ENCODE data around the gene SUSD3. TPM values are rescaled to one million over a fixed set of nuclear protein-coding genes. Genes with fewer than 3 reads are reported as not detected.

The SUSD3 gene
- total RNA-seq = 0.89 and 1.3 TPM in 2 replicates

DNA sequence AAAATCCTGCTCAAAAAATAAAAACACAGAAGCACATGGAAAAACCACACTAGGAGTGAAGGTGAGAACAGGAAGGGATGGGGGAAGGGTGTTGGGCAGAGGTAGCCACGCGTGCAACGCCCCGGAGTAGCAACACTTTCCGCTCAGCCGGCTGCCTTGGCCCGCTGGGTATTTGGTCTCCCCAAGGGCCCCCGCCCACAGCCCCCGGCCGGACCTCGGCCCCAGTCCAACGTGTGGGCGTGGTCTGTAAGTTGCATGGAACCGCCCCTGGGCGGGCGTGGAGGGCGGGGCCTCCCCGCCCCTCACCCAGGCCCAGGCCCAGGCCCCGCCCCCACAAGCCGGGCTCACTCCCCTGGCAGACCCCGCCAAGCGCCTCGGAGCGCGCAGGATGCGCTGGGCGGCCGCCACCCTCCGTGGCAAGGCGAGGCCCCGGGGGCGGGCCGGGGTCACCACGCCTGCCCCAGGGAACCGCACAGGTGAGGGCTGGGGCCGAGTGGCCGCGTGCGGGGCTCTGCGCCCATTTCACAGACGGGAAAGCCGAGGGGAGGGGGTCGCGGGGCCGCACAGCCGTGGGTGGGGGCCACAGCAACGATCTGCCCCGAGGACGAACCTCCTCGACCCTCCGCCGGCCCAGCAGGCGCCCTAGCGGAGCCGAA is at the start of gene SUSD3:
TSS of gene SUSD3 (plus strand) at position 347 of the 656 bp plus-strand sequence. CDS start at position 389, 42 bp downstream.
- Histone ChIP-seq H3K4me3 (ENCODE audit: low read depth, low read length) (peak within 1 kb of the TSS; percentile 15), H3K27me3 (ENCODE audit: control insufficient read depth, insufficient read depth, low read length) (peaks cover 7% of the 10 kb centered on the region), H3K36me3 (ENCODE audit: control insufficient read depth, insufficient read depth, low read length) (no peaks in the 10 kb centered on the region)
- TF ChIP-seq CTCF (IDR thresholded peaks at IDR 0.05; ENCODE audit: insufficient read depth, low read length, poor library complexity, severe bottlenecking) = no peak
- no peak for DNase-seq (ENCODE audit: low read depth)

GRCh38 chr9:93009337-93010015 is 49.0 kb upstream of the SUSD3 start:
- no peaks in the 10 kb centered on the region for H3K27me3 ChIP-seq (ENCODE audit: control insufficient read depth, insufficient read depth, low read length)
- no peak for DNase-seq (ENCODE audit: low read depth)

GRCh38 chr9:93010056-93010455 is 48.4 kb upstream of the SUSD3 start:
- Histone ChIP-seq H3K27me3 (ENCODE audit: control insufficient read depth, insufficient read depth, low read length) (no peaks in the 10 kb centered on the region), H3K36me3 (ENCODE audit: control insufficient read depth, insufficient read depth, low read length) (no peaks in the 10 kb centered on the region), H3K4me3 (ENCODE audit: low read depth, low read length) (no peak overlapping the region)
- TF ChIP-seq CTCF (IDR thresholded peaks at IDR 0.05; ENCODE audit: insufficient read depth, low read length, poor library complexity, severe bottlenecking) = no peak
- DNase-seq (ENCODE audit: low read depth) = no peak

More at GRCh38 chr9:93009337-93010015, 49.0 kb upstream of the SUSD3 start:
- H3K4me3 ChIP-seq (ENCODE audit: low read depth, low read length) = no peak overlapping the region
- no peak for TF ChIP-seq CTCF (IDR thresholded peaks at IDR 0.05; ENCODE audit: insufficient read depth, low read length, poor library complexity, severe bottlenecking)
- H3K36me3 ChIP-seq (ENCODE audit: control insufficient read depth, insufficient read depth, low read length) = no peaks in the 10 kb centered on the region

DNA sequence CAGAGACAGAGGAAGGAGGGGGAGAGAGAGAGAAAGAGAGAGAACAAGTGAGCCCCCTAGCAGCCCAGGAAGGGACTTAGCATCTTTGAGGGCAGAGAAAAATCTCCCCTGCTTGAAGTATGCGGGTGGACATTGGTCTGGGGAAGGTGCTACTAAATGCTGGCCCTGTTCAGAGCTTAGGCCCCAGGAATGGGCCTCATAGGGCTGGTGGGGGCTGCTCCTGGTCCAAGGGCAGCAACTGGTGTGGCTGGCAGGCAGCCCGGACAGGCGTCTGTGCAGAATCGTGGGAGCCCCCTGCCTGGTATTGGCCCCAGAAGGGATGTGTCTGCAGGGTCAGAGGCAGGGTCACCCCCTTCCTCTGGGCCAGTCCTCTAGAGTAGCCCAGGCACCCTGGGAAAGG is 47.8 kb upstream of the SUSD3 start:
- DNase-seq (ENCODE audit: low read depth) = no peak
- no peaks in the 10 kb centered on the region for H3K27me3 ChIP-seq (ENCODE audit: control insufficient read depth, insufficient read depth, low read length)
- no peaks in the 10 kb centered on the region for H3K36me3 ChIP-seq (ENCODE audit: control insufficient read depth, insufficient read depth, low read length)
- H3K4me3 ChIP-seq (ENCODE audit: low read depth, low read length) = no peak overlapping the region
- TF ChIP-seq CTCF (IDR thresholded peaks at IDR 0.05; ENCODE audit: insufficient read depth, low read length, poor library complexity, severe bottlenecking) = no peak

GRCh38 chr9:93011114-93011513 is 47.4 kb upstream of the SUSD3 start:
- H3K27me3 ChIP-seq (ENCODE audit: control insufficient read depth, insufficient read depth, low read length) = no peaks in the 10 kb centered on the region
- TF ChIP-seq CTCF (IDR thresholded peaks at IDR 0.05; ENCODE audit: insufficient read depth, low read length, poor library complexity, severe bottlenecking) = no peak
- DNase-seq (ENCODE audit: low read depth) = no peak

More at GRCh38 chr9:93011114-93011513, 47.4 kb upstream of the SUSD3 start:
- Histone ChIP-seq H3K4me3 (ENCODE audit: low read depth, low read length) (no peak overlapping the region), H3K36me3 (ENCODE audit: control insufficient read depth, insufficient read depth, low read length) (no peaks in the 10 kb centered on the region)
